Activated CD4-positive, alpha-beta T cell treated with anti-CD3 and anti-CD28 coated beads, Interleukin-2, amount 50 U/mL, for 16 hours (primary cell): ENCODE data around the gene JRKL.
"Not testable (repeated sequence)": the region's sequence is repeated elsewhere in the genome, so short reads cannot be mapped to it uniquely, and the experiment has no call there.

Experiments used
- DNase-seq: peaks from one replicate; pipeline ENCODE4 v3.0.0-alpha.2; 2020

The JRKL gene

GRCh38 chr11:96396637-96397036 is 6.8 kb downstream of the JRKL start:
- no peak for DNase-seq

DNA sequence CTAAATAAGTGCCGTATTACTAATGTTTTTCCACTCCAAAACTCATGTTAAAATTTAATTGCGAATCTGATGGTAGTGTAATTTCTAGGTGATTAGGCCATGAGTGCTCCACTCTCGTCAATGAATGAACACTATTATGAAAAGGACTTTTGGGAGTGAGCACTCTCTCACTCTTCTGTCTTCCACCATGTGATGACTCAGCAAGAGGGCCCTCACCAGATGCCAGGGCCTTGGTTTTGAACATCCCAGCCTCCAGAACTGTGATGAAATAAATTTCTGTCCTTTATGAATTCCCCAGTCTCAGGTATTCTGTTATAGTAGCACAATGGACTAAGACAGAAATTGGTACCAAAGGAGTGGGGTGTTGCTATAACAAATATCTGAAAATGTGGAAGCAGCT is 8.1 kb downstream of the JRKL start:
- DNase-seq: no peak

DNA sequence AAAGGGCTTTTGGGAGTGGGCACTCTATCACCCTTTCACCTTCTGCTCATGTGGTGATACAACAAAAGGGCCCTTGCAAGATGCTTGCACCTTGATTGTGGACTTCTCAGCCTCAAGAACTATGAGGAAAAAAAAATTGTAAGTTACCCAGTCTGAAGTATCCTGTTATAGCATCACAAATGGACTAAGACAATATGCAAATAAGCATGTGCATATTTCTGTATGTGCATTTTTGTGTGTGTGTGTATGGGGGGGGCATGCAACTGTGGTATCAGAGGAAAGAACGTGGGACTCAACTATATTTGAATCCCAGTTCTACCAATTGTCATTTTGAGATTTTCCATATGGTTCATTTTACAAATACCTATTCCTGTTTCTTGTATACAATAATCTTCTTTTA is 10.9 kb downstream of the JRKL start:
- no peak for DNase-seq

DNA sequence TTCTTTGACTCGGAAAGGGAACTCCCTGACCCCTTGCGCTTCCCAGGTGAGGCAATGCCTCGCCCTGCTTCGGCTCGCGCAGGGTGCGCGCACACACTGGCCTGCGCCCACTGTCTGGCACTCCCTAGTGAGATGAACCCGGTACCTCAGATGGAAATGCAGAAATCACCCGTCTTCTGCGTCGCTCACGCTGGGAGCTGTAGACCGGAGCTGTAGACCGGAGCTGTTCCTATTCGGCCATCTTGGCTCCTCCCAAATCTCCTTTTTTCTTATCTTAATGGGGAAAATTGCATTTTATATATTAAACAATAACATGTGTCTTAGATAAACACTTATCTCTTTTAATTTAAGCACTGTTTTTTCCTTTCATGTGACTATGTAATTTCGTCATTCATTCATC is 21.6 kb downstream of the JRKL start:
- not testable (repeated sequence) for DNase-seq

DNA sequence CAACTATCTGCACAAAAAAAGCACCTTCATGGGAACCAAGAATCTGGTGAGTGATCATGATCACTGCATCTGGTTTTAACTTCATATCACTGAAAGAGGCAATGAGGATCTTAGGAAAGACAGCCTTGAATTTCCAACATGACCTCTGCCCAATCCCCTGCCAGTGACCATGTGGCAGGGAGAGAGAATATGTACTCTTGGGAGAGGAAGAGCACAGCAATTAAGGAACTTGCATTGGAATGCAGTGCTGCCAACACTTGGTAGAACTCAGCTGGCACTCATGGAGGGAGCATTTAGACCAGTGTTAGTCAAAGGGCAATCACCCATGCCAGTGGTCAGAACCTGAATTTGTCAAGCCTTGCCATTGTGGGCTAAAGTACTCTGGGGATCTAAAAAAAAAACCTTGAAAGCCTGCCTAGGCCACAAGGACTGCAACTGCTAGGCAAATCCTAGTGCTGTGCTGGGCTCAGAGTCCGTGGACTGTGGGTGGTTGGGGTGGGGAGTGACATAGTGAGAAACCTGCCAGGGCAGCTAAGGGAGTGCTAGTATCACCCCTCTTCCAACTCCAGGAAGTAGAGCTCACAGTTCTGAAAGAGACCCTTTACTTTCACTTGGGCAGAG is 23.1 kb downstream of the JRKL start:
- no peak for DNase-seq

- no peak for DNase-seq
Measured at GRCh38 chr11:96413408-96413807, 23.6 kb downstream of the JRKL start.

GRCh38 chr11:96424693-96425092 is 34.9 kb downstream of the JRKL start:
- DNase-seq: no peak

GRCh38 chr11:96430668-96431067 is 40.9 kb downstream of the JRKL start:
- no peak for DNase-seq

- not testable (repeated sequence) for DNase-seq
Measured at GRCh38 chr11:96432654-96433053, 42.8 kb downstream of the JRKL start.
